HL-60/S4 treated with phorbol 12-myristate 13-acetate at 8.2 ng/mL for 4 days and 3 days (cell line): ENCODE data around the gene PPP2R3B.
"Not testable (repeated sequence)": the region's sequence is repeated elsewhere in the genome, so short reads cannot be mapped to it uniquely, and the experiment has no call there.

Source experiments
- in situ Hi-C: fragments of 300-500 bp; cut with MboI; formaldehyde crosslinking; loops from 2 replicates; pipeline ENCODE4 v1.15.0; 2022; ENCODE audit warnings: low sequenced_read_pairs

PPP2R3B gene

GRCh38 chrX:338836-339400, 47.8 kb downstream of the PPP2R3B start:
- in situ Hi-C loops: no loop called here

DNA sequence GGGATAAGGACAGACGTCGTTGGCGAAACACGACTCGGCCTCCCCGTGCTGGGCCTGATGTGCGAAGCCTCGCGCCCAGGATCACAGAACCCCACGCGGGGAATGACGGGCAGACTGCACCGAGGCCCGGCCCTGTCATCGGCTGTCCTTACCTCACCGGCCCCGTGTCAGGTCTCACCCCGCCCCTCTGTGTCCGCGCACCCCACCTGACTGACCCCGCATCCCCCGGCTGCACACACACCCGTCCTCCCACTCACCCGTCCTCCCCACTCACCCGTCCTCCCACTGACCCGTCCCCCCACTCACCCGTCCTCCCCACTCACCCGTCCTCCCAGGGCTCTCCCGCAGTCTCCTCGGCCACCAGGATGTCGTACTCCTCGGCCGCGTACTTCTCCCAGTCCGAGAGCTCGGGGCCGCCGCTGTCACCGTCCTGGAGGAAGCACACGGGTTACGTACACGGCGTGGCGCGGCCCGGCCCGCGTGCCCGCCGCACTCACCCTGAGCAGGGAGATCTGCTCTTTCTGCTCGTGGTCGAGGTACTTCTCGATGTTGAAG, 48.3 kb downstream of the PPP2R3B start:
- in situ Hi-C loops: no loop called here

DNA sequence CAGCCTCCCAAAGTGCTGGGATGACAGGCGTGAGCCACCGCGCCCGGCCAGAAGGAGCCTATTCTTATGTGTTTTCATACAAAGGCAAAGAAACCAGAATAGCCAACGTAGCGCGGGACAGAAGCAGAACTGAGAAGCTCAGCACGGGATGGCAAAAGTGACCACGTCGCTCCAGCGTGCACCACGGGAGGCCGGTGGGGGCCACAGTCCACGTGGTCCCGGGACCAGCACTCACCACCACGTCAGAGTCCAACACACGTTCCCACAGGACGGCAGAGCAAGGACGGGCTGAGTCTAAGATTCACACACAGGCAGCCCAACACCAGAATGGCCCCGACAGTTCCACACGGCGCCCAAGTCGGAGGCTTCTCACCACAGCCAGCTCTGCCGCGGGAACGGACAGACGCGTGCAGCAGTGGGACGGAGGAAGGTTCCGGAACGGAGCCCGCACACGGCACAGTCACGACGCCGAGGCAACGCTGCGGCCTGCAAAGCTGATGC, 49.3 kb downstream of the PPP2R3B start:
- in situ Hi-C loops: no loop called here

DNA sequence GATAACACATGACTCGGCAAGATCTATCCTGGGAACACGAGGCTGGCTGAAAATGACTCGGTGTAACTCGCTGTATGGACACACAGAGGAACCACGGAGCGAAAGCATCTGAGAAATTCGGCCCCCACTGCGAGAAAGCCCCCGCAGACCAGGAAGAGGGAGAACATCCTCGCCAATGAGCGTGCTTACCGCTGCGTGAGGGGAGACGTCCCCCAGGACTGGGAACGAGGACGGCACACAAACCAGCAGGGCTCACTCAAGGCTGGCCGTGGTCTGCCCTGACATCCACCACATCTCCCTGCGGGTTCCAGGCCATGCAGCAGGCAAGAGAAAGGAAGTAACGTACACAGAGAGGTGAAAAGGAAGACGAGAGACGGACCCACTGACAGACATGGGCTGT, 50.5 kb downstream of the PPP2R3B start:
- in situ Hi-C loops: no loop called here

DNA sequence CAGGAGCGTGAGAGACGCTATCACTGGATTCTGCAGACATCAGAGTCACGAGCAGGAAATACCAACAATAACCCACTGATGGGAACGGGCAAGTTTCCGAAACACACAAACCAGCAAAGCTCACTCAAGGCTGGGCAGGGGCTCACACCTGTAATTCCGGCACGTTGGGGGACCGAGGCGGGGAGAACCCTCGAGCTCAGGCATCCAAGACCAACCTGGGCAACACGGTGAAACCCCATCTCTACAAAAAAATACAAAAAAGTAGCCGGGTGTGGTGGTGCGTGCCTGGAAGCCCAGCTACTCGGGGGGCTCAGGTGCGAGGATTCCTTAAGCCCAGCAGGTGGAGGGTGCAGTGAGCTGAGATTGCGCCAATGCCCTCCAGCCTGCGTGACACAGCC, 51.0 kb downstream of the PPP2R3B start:
- in situ Hi-C loops: no loop called here

DNA sequence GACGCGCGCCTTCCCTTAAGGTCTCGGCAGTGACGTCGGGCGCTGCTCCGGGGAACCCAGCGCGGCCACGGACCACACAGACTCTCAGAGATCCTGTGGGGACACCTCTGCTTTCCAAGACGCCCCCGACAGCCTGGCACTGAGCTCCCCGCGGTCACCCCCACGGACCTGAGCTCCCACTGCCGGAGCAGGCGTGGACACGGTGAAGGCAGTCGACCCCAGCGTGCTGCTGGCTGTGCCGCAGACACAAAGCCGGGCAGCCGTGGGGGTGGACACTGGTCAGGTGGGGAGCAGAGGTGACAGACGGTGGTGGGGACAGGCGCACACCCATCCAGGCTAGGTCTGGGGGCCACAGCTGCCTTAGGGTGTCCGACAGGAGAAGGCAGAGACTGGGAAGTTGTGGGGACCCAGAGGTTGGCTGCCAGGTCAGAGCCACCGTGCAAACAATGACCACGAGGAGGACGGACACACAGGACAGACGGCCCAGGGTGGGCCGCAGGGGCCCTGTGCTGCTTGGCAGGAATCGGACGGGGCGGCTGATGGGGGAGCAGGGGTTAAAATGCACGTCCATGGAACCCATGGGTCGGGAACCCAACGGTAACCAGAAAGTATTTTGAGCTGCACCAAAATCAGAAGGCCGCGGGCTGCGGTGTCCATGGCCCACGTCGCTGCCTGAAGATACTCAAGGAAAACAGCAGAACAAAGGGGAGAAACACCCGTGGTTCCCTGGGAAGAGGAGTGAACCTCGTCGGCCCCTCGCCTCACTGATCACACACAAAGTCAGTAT, 51.5 kb downstream of the PPP2R3B start:
- in situ Hi-C loops: no loop called here

DNA sequence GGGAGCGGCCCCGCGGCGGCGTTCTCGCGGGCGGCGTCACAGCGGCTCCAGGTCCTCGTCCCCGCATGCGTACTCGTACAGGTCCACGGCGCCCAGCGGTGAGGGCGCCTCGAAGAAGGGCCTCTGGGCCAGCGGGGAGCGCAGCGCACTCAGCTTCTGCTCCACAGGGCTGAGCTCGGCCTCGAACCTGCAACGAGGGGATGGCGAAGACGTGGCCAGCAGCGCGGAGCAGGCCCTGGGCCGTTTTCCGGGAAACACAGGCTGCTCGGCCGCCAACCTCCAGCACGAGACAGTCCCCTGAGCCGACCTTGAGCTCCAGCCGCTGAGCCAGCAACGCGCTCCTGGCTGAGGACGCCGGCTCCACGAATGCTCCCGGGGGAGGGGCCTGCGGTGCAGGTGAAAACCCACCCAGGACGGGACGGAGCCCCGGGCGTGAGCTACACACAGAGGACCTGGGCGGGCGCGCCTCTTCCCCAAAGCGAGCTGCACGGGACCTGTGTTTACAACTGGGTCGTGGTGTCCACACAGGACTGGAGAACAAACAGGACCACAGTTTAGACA, 52.3 kb downstream of the PPP2R3B start:
- in situ Hi-C loops: no loop called here

GRCh38 chrX:333611-334311, 52.9 kb downstream of the PPP2R3B start:
- in situ Hi-C loops: no loop called here

- in situ Hi-C loops: no loop called here
These were observed 53.6 kb downstream of the PPP2R3B start for GRCh38 chrX:332916-333610.

GRCh38 chrX:332496-332860, 54.2 kb downstream of the PPP2R3B start:
- in situ Hi-C loops: no loop called here

DNA sequence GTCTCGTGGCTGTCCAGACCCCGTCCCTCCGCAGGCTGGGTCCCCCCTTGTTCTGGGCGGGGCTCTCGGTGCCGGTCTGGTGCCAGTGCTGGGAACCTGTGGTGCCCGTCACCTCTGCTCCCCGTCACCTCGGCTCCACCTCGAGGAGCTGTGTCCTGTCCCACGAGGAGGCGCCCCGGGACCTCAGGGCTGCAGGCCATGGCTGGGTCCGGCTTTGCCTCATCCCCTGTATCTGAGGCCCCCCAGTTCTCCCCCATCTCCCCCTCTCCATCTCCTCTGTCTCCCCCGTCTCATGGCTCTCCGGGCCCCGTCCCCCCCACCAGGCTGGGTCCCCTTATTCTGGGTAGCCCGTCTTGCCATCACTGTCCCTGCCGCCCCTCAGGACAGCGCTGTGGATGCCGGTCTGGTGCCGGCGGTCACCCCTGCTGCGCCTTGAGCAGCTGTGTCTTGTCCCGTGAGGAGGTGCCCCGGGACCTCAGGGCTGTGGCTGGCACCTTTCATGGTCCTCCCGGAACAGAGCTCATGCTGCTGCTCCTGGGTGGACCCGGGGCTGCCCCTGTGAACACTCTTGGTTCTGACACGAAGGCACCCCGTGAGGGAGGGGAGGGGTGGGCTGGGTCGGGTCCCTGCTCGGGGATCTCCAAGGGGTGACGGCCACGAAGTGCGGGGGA, 54.7 kb downstream of the PPP2R3B start:
- in situ Hi-C loops: no loop called here

- in situ Hi-C loops: no loop called here
These were observed 55.4 kb downstream of the PPP2R3B start for GRCh38 chrX:331151-331824.

GRCh38 chrX:330726-331150, 56.0 kb downstream of the PPP2R3B start:
- in situ Hi-C loops: no loop called here

GRCh38 chrX:330141-330725, 56.5 kb downstream of the PPP2R3B start:
- in situ Hi-C loops: not testable (repeated sequence)

DNA sequence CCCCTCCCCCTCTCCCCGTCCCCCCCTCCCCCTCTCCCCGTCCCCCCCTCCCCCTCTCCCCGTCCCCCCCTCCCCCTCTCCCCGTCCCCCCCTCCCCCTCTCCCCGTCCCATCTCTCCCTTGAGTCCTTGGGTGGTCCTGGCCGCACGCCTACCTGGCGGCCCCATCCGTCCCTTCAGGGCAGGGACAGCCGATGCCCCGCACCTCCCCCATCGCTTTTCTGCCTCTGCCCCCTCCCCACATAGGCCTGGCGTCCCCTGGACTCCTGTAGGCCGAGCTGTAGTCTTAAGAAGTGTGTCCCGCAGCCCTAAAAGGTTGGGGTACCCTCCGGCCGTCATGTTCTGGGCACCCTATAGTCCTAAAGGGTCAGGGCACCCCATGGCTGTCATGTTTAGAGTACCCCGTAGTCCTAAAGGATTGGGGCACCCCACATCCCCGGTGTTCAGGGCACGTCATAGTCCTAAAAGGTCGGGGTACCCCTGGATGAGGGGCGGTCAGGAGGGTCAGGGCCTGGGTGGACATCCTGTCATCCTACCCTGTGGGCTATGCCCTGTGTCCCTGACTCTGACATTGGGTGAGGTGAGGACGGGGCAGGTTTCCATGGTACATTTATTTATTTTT, 57.3 kb downstream of the PPP2R3B start:
- in situ Hi-C loops: no loop called here

- in situ Hi-C loops: no loop called here
These were observed 59.0 kb downstream of the PPP2R3B start for GRCh38 chrX:327660-328126.

- in situ Hi-C loops: not testable (repeated sequence)
These were observed 62.0 kb downstream of the PPP2R3B start for GRCh38 chrX:324664-325063.

DNA sequence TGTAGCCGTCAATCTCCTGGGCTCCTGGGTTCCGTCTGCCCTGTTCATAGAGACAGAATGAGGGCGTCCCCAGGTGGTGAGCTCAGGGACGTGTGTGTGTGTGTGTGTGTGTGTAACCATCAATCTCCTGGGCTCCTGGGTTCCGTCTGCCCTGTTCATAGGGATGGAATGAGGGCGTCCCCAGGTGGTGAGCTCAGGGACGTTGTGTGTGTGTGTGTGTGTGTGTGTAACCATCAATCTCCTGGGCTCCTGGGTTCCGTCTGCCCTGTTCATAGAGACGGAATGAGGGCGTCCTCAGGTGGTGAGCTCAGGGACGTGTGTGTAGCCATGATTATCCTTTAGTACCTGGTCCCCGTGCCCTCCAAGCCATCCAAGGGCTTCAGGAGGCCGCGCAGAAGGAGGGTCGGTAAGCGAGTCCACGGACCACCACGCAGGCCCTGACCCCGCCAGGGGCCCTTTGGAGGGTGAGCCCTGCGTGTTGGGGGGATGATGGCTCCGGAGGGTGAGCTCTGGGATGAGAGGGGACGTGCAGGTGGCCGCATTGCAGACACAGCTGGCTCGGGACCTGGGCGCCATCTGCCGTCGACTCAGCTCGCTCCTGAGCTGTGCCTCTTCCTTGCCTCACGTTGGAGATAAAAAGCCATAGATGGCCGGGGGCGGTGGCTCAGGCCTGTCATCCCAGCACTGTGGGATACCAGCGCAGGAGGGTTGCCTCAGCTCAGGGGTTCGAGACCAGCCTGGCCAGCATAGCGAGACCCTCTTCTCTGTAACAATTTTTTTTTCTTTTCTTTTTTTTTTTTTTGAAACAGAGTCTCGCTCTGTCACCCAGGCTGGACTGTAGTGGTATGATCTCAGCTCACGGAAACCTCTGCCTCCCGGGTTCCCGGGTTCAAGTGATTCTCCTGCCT, 62.7 kb downstream of the PPP2R3B start:
- in situ Hi-C loops: no loop called here
